GM18867 (cell line): ENCODE results near the gene ZFYVE21.

Experiments used
- ATAC-seq: cut with Tn5 transposase; IDR thresholded peaks from one replicate; pipeline ENCODE4 v1.9.1; 2021; ENCODE audit warnings: mild to moderate bottlenecking, moderate library complexity; ENCODE audit not compliant: unreplicated experiment

Gene ZFYVE21

DNA sequence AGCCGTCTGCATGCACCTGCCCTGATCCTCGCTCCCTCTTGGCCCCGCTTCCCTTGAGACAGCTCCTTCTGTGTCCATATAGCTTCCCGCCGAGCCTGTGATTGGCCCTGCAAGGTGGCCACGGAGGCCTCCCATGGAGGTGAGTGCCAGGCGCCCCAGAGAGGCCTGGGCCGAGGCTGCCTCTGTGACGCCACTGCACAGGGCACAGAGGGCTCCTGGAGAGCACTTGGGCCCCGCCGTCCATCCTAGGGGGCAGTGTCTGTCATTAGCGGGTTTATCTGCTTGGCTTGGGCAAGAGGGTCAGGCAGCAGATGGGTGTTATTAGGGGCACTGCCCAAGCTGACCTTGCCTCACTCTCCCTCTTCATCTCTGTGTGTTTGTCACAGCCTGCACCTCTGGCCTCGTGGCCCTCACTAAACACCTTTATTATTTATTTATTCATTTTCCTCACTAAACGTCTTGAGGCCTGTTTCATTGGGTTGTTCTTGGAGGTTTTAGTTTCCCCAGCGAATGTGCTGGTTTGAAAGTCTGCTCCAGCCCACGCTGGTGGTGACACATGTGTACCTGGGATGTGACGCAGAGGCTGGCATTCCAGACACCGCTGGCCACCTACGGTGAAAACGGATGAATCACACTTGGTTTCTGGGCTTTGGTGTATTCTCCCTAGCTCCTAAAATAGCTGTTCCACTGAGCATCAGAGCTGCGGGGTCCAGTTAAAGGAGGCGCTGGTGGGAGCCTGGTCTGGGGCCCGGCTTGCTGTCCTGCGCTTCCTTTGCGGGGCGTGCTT, 5.9 kb downstream of the ZFYVE21 start:
- no peak for ATAC-seq

DNA sequence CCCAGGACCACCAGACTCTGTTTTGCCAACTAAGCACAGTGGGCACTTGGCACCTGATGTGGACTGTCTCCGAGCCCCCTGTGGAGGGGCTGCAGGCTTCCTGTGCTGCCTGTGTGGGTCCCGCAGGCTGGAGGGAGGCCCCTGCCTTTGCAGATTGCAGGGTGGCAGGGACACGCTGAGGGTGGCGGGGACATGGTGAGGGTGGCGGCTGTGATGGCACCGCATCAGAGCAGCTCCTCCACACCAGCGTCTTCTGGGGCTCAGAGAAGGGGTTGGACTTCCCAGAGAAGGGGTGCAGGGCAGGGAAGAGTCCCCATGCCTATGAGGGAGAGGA, 8.1 kb downstream of the ZFYVE21 start:
- no peak for ATAC-seq

DNA sequence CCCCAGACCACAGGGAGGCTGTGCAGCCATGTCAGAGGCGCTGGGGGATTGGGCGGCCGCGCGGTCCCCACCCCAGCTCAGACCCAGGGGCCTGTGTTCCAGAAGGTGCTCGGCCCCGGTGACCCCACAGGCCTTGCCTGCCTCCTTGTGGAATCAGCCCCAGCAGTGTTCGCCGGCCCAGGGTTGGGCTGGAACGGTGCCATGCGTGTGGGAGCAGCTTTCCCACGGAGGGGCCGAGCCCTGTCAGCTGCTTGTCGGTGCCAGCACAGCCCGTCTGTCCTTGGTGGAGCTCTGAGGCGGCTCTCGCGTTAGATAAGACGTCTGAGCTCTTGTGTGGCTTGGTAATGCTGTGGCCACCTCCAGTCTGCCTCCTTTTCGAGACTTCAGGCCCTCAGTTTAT, 8.5 kb downstream of the ZFYVE21 start:
- no peak for ATAC-seq

- ATAC-seq, result no peak
Measured at GRCh38 chr14:103725001-103725682, 9.5 kb downstream of the ZFYVE21 start.

GRCh38 chr14:103725739-103726395, 10.3 kb downstream of the ZFYVE21 start:
- no peak for ATAC-seq

DNA sequence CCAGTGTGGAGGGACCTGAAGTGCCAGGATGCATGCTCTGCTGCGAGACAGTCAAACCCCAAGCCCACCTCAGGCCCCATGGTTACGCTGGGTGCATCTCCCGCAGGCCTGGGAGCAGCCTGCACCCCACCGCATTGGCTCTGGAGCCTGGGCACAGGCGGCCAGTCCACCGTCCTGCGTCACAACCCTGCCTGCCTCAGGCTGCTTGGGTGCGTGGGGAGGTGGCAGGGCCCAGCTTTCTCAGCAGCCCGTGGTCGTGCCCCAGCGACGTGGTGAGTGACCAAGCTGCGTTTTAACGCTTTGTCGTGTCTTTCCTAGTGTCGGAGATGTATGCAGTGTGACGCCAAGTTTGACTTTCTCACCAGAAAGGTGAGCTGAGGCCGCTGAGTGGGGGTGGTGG, 10.9 kb downstream of the ZFYVE21 start:
- no peak for ATAC-seq

- no peak for ATAC-seq
Measured at GRCh38 chr14:103727313-103727980, 11.8 kb downstream of the ZFYVE21 start.

DNA sequence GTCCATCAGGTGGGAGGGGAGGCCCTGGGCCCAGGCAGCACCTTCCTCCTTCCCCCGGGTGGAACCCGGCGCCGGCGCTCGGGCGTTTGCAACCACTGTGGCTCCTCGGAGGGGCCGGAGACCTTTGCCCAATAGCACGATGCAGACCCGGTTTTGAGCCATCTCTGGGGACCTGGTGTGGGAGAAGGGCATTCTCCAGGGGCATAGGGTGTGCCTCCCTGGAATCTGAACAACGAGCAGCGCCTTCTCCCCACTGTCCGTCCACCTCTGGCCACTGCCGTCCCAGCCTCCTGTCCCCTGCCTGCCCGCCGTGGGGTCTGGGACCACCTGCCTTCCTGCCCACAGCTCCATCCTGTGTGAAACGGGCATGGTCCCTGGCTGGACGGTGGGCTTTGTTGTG, 12.5 kb downstream of the ZFYVE21 start:
- no peak for ATAC-seq

GRCh38 chr14:103728721-103729120, 13.1 kb downstream of the ZFYVE21 start:
- ATAC-seq, result no peak

- ATAC-seq, result no peak
Measured at GRCh38 chr14:103729496-103730448, 14.2 kb downstream of the ZFYVE21 start.

- no peak for ATAC-seq
Measured at GRCh38 chr14:103730490-103731035, 15.0 kb downstream of the ZFYVE21 start.

- no peak for ATAC-seq
Measured at GRCh38 chr14:103731481-103731880, 15.9 kb downstream of the ZFYVE21 start.

DNA sequence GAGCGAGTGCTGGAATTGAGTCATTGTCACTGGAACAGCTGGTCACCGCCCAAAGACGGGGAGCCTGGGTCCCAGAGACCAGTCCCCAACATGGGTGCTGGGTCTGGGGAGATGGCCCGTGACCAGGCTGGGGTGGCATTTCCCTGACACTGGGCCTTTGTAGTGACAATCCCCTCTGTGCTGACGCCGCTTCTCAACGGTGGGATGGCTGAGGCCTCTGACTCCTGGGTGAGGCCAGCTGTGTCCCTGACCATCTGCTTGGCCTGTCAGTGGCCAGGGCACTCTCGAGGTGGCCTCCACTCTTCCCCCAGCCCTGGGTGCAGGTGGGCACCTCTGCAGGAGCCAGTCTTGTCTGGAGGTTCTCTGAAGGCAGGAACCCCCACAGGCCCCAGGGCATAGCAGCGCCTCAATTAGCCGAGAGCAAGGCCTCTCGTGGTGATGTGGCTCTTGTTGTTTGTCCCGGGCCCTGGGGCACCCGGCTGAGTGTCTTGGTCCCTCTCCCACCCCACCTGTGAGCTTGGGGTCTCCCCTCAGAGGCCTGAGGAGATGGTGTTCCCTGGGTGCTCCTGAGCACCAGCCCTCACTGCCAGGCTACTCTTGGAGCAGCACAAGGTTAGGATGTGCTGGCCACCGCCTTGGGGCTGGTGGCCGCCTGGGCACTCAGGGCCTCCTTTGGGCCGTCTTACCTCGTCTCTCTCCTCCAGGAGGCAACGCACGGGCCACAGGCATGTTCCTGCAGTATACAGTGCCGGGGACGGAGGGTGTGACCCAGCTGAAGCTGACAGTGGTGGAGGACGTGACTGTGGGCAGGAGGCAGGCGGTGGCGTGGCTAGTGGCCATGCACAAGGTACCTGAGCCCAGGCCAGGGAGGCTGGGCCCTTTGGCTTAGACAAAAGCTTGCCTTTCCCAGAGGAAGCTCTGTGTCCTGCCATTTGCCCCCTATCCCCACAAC, 16.6 kb downstream of the ZFYVE21 start:
- ATAC-seq, result no peak

DNA sequence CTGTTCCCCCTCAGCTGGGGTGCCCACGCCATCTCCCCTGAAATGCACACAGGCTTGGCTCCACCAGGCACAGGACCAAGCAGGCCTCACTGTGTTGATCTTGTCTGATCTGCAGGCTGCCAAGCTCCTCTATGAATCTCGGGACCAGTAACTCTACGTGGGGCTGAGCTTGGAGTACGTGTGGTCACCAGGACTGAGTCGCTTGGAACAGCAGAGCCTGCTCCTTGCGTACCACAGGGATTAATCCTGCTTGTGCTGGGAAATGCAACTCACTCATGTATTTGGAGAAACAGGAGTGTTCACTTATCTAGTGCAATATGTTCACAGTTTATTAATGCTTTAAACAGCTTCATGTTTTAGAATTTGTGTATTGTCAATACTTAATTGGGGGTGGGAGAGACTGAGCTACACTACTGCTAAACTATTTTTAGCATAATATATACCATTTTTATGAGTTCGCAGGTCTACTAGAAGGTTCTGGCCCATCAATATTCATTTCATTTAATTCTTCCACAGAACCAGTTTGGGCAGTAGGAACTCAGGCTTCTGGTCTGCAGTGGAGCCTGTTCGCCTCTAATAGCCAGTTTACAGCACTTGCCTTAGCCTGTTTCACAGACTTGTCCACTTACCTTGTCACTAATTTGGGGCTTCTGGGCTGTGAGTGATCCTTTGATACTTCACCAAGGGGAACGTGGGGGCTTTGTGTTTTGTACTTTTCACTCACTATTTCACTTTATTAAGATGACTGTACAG, 17.4 kb downstream of the ZFYVE21 start:
- ATAC-seq, result no peak

GRCh38 chr14:103733651-103734050, 18.0 kb downstream of the ZFYVE21 start:
- no peak for ATAC-seq

GRCh38 chr14:103734081-103734888, 18.7 kb downstream of the ZFYVE21 start:
- ATAC-seq, result no peak

- no peak for ATAC-seq
Measured at GRCh38 chr14:103735022-103735421, 19.4 kb downstream of the ZFYVE21 start.

DNA sequence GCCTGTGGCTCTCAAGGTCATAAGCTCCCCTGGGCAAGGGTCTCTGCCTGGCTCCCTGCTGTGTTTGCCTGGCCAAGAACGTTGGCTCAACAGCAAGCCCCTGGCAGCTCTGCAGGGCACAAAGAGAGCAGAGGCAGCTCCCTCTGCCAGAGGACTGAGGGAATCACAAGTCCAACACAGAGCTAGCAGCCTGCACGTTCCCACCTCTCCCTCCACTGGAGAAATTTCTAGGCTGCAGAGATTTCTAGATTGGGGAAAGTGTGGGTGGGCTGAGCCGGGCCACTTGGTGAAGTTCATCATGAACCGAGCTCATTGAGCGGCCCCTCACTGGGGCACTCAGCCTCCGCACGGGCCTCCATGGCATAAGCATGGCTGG, 19.8 kb downstream of the ZFYVE21 start:
- no peak for ATAC-seq
